Activated CD4-positive, alpha-beta T cell treated with anti-CD3 and anti-CD28 coated beads, Interleukin-10, Interleukin-2, amounts not matched to agents 100 ng/mL and 50 ng/mL, durations not matched to agents 16 hours and 8 hours (primary cell): ENCODE results near the gene G0S2.

Experiments used
- DNase-seq: peaks from one replicate; pipeline ENCODE4 v3.0.0-alpha.2; 2020

G0S2 gene

DNA sequence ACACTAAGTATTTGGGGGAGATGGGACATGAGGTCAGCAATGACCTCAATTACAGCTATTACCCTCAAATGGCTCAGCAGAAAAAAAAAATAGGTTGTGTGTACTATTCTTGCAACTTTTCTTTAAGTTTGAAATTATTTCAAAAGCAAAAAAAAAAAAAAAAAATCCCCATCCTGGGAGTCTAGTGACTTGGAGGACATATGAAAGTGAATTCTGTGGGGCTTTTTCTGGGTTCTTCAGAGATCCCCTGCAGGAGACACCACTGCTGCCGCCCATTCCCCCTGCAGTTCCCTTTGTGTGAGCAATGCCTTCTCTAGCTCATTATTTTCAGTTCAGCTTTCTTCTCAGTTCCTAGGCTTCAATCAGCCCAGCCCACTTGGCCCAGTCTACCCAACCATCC, 46.1 kb downstream of the G0S2 start:
- no peak for DNase-seq

DNA sequence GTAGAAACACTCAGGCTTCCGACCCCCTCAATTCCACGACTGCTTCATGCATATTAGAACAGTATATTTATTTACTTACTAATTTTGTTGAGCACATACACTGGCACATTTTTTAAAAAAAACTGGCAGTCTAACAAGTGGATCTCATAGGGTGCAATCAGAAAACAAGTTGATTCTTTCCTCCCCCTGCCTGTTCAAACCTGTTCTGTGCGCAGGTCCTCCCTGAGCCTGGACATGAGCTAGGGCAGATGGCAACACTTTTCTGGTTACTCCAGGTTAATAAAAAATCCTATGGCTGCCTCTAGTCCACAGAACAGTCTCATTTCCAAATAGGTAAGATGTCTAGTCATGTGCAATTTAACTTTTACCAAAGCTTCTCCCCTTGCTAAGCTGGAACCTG, 48.1 kb downstream of the G0S2 start:
- no peak for DNase-seq

DNA sequence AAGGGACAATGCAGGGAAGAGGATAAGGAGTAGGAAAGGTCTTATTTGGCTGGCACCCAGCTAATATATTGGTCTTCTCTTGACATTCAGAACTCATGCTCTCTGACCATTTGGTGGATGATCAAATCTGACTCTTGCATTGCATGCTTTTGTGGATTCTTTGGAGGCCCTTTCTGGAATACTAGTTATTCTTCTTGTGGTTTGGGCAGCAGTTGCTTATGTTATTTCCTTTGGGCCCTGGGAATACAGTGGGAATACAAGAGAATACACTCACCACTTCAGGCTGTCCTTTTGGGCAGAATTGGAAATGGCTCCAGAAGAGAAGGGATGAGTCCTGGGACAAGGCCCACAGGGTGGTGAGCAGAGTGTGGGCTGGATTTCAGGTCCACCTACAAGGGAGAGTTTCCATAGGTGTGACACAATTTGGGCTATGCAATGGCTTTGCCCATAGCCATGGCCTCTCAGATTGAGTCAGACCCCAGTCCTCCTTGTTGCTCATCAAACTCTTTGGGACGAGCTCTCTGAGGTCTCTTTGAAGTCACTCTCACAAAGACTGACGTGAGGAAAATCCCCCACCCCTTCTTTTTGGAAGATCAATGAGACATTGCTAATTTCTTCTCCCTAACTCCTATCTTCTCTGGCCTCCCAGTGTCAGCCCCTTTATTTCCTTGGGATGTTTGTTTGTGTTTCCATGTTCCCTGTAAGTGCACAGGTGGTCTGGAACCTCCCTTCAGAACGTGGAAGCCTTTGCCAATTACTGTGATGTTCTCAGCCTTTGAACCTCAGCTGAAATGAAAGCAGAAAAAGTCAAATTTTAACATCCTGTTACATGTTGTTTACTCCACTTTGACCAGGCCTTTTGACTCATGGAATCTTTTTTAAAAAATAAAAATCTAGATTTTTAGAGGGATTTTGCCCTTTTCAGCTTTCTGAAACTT, 48.8 kb downstream of the G0S2 start:
- DNase-seq, result peak; percentile 65
